Liver (tissue), 3 donors: Measurements from ENCODE around the gene ETNK1.

Source experiments
- GABPA ChIP-seq, 2 donors: IDR thresholded peaks in 1 of 2; conservative IDR thresholded peaks in 1 of 2; 2 replicates each; pipeline ENCODE4 v1.6.1; 2016; ENCODE audit warnings: antibody characterized with exemption in 2 of 2, mild to moderate bottlenecking in 1 of 2, moderate library complexity in 1 of 2
- JUND ChIP-seq, 2 donors: IDR thresholded peaks; 2 replicates each; pipeline ENCODE4 v1.6.1; 2016; ENCODE audit warnings: antibody characterized with exemption in 2 of 2
- YY1 ChIP-seq: IDR thresholded peaks from 2 replicates; pipeline ENCODE4 v1.6.1; 2016; ENCODE audit warnings: antibody characterized with exemption, mild to moderate bottlenecking
- TF ChIP-seq, protein P1 (sequence below): fragments of 150-350 bp; IDR thresholded peaks from 2 replicates; pipeline ENCODE4 v1.5.1; 2017; ENCODE audit warnings: improper control_type of control experiment, low read depth, low read length; ENCODE audit not compliant: missing input control
- TF ChIP-seq, protein P2 (sequence below): IDR thresholded peaks from 2 replicates; pipeline ENCODE4 v1.6.1; 2016; ENCODE audit warnings: antibody characterized with exemption, mild to moderate bottlenecking
- donor health status: healthy.
- donor health status: healthy.

DNA sequence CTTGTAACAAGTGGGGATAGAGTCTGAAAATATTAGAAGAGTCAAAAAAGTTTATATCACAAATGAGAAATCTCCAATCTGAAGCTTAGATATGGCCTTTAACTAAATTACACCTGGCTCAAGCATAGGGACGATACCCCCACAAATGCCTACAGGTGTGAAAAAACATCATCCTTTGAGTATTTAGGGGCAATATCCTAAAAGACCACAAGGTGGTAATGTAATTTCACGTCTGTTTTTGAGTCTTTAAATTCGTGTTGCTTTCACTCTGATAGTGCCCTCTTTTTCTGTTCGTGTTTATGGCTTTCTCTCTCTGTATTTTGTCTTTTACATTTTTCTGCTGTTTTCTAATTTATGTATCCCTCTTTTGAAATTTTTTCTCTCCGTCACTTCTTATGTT, 84.3 kb downstream of the ETNK1 start:
- TF ChIP-seq, protein P1, sequence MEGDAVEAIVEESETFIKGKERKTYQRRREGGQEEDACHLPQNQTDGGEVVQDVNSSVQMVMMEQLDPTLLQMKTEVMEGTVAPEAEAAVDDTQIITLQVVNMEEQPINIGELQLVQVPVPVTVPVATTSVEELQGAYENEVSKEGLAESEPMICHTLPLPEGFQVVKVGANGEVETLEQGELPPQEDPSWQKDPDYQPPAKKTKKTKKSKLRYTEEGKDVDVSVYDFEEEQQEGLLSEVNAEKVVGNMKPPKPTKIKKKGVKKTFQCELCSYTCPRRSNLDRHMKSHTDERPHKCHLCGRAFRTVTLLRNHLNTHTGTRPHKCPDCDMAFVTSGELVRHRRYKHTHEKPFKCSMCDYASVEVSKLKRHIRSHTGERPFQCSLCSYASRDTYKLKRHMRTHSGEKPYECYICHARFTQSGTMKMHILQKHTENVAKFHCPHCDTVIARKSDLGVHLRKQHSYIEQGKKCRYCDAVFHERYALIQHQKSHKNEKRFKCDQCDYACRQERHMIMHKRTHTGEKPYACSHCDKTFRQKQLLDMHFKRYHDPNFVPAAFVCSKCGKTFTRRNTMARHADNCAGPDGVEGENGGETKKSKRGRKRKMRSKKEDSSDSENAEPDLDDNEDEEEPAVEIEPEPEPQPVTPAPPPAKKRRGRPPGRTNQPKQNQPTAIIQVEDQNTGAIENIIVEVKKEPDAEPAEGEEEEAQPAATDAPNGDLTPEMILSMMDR, result peak; percentile 64
- TF ChIP-seq, protein P2, sequence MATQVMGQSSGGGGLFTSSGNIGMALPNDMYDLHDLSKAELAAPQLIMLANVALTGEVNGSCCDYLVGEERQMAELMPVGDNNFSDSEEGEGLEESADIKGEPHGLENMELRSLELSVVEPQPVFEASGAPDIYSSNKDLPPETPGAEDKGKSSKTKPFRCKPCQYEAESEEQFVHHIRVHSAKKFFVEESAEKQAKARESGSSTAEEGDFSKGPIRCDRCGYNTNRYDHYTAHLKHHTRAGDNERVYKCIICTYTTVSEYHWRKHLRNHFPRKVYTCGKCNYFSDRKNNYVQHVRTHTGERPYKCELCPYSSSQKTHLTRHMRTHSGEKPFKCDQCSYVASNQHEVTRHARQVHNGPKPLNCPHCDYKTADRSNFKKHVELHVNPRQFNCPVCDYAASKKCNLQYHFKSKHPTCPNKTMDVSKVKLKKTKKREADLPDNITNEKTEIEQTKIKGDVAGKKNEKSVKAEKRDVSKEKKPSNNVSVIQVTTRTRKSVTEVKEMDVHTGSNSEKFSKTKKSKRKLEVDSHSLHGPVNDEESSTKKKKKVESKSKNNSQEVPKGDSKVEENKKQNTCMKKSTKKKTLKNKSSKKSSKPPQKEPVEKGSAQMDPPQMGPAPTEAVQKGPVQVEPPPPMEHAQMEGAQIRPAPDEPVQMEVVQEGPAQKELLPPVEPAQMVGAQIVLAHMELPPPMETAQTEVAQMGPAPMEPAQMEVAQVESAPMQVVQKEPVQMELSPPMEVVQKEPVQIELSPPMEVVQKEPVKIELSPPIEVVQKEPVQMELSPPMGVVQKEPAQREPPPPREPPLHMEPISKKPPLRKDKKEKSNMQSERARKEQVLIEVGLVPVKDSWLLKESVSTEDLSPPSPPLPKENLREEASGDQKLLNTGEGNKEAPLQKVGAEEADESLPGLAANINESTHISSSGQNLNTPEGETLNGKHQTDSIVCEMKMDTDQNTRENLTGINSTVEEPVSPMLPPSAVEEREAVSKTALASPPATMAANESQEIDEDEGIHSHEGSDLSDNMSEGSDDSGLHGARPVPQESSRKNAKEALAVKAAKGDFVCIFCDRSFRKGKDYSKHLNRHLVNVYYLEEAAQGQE, result no peak
- TF ChIP-seq JUND (IDR thresholded peaks at IDR 0.05) (no peak), YY1 (no peak), GABPA (IDR thresholded peaks at IDR 0.05 in 1 of 2, conservative IDR thresholded peaks at IDR 0.05 in 1 of 2) (no peak)
